GM18873 (cell line): ENCODE data around the gene MPPED1.

Source experiments
- ATAC-seq: cut with Tn5 transposase; IDR thresholded peaks from one replicate; pipeline ENCODE4 v1.9.1; 2021; ENCODE audit warnings: mild to moderate bottlenecking, moderate library complexity, moderate number of reproducible peaks; ENCODE audit not compliant: unreplicated experiment, low FRiP score

The MPPED1 gene

DNA sequence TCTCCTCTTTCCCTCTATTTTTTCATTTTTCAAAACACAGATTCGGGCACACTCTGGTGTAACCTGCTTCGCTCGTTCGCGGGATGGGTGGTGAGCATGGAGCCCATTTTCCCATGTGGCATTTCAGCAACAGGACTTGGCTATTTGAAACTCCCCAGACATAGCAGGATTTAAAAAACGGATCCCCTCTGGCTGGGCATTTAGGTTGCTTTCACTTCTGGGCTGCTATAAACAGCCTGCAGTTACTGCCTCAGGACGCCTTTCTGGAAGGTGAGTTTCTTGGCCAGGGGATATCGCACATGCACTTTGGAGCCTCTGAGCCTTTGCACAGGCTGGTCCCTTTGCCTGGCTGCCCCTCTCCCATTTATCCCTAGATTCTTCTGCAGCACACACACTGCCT, 2.8 kb upstream of the MPPED1 start:
- ATAC-seq = no peak

DNA sequence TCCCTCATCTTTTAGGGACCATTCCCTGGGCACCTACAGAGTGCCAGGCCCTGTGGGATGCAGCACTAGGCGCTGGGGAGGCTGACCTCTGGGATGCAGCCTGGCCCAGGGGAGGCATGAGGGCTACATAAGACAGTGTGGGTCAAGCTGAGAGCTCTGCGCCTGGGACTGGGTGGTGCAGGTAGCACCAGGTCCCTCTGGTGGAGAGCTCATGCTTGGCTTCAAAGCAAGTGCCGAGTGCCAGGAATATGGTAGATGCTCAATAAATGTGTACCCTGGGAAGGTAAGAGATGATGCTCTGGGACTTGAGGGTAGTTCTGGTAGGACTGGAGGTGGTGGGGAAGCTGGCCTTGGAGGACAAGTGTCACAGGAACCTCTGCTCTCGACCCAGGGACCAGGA, 2.0 kb upstream of the MPPED1 start:
- no peak for ATAC-seq

DNA sequence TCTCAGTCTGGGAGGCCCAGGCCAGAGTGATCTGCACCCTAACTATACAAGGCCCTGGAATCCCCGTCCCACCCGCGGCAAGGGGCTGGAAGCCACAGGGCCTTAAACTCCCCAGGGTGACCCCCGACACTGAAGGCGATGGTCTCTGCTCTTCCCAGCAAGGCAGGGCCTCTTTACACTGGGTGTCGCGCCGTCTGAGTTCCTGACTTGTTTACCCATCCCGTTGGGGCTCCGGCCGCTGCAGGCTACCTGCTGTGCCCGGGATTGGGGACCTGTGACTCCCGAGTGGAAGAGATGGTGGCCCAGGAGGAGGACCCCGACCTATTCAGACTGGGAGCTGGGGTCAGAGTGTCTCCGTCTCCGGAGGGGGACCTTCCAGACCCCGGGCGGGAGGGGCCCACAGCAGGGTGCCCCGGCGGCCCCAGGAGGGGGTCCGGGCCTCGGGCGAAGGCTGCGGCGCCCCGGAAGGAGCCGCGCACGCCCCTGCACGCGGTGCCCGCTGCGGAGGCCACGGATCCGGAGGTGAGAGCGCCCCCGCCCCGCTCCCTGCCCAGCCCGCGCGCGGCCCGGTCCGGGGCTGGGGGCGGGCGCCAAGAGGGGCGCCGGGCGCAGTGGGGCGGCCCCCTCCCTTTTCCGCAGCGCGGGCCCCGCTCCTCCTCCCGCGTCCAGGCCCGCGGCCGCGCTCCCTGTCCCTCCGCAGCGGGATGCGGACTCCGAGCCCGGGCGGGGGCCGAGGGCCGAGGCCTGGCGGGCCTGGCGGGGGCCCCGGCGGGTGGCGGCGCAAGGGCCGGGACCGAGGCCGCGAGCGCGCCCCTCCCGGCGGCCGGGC, 560 bp upstream of the MPPED1 start:
- ATAC-seq = no peak

DNA sequence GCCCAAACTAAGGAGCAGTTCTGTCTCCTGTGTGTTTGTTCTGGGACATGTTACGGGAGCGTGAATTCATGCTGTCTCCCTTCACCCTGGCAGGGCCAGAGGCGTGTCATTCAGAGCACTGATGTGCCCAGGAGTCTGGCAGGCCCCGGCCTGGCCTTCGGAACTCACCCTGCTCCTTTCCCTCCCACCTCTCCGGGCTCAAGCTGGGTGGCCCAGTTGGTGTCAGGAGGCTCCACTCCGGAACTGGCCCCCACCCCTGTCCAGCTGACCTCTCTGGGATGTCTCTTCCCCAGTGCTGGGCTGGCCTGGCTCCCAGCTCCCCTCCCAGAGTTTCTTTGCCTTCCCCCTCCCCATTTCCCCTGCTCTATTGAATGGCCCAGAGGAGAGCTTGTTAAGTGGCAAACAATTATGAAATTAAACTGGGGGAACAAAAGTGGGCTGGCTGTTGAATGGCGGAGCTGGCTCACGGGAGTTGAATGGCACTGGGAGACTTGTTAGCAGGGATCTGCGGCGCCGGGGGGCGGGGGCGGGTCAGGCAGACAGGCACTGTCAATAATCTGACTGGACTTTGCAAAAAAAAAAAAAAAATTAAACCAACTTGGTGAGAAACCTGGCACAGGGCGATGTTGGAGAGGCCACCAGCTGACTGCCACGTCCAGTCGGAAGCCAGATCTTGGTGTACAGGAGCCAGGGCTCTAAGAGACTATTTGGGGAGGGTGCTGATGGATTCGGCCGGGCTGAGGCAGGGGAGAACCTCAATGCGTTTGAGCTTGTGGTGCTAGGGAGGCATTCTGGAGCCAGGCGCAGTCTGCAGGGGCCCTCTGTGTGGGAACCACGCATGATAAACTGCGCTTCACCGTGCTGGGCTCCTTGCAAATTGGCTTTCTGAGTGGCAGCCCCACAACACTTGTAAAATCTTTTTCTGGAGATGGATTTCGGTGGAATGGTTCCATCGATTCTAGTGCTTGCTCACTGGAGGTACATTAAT, 1.3 kb downstream of the MPPED1 start:
- no peak for ATAC-seq

DNA sequence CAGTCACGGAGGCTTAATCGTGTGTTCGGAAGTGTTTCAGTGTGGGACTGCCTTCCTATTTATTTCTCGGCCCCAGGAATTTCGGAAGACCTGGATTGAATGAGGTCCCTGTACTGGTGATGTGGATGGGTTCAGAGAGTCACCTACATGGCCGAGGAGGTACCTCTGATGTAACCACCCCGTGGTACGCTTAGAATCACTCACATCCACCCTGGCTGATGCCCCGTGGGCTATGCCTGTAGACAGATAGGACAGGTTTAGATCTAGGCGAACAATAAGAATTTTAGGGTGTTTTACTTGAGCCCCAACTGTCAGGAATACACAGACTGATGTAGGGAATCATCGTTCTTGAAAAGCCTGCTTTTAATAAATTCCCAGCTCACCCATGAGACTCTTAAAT, 2.0 kb downstream of the MPPED1 start:
- no peak for ATAC-seq

DNA sequence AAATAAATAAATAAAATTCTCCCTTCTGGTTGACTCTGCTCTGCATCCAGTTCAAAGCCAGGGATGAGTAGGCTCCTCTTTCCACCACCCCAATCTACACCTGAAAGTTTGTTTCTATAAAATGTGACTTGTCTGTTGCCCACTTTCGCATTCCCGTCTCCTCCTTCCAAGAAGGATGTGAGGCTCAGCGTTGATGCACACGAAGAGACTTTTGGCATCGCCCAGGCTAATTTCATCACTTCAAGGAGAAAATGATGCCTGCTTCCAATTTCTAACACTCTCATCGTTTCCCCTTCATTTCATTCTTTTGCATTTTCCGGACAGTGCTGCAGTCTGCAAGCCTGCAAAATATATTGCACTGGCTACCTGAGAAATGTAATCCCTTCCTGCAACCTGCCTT, 3.9 kb downstream of the MPPED1 start:
- no peak for ATAC-seq

DNA sequence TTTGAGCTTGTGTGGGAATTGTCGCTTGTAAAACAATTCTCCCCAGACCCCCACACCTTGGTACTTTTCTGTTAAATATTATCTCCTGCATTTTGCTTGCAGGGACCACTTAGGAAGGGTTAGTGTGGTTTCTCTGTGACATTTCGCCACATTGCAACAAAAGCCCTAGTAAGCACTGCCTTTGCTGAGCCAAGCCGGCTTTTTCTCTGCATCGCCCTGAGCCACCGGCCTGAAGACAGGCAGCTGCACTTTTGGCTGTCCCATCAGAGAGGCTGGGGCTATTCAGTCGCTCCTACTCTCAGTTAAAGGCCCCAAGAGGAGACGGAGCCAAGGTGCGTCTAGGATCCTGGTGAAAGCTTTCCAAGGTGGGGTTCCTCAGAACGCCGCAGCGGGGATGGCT, 5.7 kb downstream of the MPPED1 start:
- ATAC-seq = no peak

DNA sequence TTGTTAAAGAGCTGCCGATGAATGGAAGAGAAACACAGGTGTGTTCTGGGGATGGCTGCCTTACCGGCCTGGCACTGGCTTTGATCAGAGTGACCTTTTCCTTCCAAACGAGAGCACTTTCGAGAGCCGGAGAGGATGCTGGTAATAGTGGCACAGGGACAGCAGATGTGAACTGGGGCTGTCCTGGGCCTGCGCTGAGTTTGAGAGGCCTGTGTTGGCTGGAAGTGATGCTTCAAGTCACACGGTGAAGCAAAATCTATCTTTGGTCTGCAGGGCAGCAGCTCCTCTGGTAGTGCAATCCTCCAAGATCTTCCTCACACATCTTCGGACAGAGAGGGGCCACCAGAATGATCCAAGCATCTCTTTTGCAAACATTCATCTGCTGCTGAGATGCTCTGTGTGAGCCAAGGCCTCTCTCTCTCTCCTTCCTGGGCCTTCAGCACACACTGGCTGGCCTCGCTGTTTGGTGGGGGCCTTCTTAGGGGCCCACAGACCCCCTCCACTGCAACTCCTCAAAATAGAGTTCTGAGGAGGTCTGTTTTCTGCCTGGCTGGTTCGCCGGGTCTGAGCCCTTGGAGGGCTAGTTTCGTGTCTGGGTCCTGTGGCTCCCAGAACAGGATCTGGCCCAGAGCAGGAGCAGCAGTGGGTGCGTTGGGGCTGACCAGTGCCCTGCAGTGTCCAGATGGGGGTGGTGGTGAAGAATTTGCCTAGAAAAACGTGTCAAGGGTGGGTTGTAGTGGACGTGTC, 6.4 kb downstream of the MPPED1 start:
- ATAC-seq = no peak

DNA sequence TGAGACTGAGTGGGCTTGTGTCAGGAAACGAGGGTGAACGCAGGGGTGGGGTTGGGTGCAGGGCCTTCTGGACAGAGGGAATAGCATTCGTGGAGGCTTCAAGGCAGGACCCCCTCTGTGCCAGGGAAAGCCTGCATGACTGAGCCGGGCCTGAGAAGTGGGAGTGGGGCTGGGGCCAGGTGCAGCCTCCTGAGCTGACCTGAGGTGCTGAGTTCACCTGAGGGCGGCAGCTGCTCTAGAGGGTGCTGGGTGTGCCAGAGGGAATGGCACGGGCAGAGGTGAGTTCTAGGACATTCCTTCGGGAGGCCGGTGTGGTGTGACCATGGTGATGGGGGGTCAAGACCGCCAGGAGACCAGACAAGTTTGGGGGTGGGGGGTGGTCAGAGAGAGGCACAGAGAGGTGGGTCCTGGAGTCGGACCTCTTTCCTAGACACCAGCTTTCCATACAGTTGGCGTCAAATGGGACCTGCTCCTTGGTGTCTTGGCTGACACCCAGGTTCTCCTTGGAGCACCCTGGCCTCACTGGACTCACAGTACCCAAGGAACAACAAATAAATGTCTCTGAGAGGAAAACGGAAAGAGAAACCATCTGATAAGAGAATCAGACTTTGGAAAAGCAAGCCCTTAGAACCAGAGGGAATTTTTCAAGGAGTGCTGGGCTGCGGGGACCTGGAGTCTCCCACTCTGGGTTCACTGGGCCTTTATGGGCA, 7.7 kb downstream of the MPPED1 start:
- no peak for ATAC-seq

DNA sequence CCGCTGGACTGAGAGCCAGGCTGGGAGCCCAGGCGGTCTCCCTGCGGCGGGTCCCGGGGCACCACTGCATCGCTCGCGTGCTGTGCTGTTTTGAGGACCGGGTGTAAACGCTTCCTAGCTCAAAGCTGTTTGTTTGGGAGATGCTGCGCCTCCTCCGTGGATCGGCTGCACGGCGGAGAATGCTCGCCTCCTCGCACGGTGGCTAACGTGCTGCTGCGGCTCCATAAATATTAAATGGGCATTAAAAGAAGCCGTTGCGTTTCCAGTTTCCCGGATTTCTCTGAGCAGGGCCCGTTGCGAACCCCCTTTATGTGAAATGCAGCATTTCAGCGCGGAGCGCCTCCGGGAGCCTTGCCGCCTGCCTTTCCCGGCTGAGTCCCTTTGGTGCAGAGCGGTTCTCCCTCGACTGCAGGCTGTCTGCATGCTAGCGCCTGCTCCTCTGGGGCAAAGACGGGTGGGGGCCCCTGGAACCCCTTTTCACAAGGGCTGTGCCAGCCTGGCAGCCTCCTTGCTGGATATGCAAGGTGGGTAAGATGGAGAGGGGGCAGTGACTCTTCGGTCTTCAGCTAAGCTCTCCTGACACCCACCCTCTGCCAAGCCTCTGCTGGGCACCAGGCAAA, 9.3 kb downstream of the MPPED1 start:
- no peak for ATAC-seq

DNA sequence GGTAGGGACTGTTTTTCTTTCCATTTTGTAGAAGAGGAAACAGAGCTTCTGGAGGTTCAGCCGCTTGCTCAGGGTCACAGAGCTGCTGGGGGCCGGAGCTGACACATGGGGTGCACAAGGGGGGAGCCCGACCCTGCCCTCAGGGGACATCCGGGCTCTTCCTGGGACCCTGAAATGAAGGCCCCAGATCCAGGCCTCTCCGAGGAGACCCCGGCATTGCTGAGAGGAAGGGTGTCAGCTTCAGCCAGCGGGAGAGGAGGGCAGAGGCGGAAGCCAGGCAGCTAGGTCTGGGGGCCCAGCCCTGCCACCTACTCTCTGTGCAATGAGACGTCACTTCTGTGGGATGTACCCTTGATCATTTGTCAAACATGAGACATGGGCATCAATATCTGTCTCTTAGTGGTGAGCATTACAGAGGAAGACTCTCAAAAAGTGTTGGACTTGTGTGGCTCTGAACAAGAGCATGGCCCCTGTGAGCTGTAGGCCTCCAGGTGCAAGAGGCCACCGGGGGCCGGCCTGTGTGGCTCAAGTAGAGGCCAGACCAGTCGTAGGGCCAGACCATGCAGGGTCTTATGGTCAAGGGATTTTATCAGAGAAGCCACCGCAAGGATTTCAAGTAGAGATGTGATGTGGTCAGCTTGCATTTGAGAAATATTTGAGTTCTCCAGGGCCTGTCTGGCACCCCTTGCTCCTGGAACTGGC, 10.3 kb downstream of the MPPED1 start:
- ATAC-seq = no peak

DNA sequence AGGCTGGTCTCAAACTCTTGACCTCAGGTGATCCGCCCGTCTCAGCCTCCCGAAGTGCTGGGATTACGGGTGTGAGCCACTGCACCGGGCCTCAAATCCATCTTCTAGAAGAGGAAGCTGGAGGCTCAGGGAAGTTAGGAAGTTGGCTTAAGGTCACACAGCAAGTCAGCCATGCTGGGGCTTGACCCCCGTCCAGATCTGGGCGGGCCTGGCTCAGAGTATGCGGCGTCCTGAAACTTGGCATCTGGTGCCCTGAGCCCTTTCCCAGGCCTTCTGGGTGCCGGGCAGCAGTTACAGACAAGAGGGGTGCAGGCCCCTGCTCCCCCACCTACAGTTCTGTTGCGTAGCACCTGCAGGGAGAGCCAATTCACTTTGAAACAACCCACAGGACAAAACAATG, 11.2 kb downstream of the MPPED1 start:
- ATAC-seq = no peak

DNA sequence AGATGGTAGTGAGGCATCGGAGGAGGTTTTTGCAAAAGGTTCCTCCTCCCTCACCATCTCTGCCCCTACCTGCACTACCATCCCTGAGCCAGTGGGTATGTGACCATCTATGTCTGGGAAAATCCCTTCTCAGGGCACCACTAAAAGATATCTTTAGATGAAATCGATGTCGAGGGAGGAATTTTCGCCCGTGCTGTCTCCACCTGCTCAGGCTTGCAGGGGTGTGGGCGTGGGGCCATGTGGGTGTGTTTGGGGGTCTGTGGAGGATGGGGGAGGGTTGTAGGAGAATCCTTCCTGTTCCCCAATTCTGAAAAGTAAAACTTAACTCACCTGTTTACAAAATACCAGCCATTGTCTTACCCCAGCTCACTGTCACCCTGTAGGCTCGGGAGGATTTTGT, 12.4 kb downstream of the MPPED1 start:
- ATAC-seq = no peak

DNA sequence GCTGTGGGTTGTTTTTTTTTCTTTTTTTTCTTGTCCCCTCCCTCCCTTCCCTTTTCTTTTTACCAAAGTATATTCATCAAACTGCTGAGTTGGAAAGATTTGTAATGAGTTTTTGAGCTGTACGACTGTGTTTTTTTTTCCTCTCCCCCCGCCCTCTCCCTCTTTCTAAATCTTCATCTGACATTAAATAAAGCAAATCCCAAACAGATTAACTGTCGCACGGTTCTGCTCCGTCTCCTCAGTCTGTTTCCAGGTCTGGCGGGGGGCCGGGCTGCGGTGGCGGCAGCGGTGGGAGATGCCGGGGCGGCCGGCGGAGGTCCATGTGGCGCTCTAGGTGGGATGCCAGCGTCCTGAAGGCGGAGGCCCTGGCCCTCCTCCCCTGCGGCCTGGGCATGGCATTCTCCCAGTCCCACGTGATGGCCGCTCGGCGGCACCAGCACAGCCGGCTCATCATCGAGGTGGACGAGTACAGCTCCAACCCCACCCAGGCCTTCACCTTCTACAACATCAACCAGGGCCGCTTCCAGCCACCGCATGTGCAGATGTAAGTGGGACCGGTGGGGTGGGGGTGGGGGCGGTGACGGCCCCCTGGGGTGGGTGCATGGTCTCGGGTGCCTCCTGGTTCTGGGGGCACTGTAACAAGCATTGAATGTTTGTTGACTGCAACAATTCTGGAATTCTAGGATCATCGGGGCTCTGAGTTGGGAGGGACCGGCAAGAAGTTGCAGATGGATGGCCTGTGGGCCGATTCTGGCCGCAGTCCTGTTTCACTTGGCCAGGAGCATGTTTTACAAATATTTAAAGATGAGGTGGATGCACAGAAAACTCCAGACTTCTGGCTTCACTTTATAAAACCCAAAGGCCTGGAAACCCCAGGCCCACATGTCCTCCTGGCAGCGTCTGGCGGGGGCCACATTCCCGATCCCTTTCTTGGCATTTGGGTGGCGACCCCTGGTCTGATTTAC, 13.1 kb downstream of the MPPED1 start:
- no peak for ATAC-seq

DNA sequence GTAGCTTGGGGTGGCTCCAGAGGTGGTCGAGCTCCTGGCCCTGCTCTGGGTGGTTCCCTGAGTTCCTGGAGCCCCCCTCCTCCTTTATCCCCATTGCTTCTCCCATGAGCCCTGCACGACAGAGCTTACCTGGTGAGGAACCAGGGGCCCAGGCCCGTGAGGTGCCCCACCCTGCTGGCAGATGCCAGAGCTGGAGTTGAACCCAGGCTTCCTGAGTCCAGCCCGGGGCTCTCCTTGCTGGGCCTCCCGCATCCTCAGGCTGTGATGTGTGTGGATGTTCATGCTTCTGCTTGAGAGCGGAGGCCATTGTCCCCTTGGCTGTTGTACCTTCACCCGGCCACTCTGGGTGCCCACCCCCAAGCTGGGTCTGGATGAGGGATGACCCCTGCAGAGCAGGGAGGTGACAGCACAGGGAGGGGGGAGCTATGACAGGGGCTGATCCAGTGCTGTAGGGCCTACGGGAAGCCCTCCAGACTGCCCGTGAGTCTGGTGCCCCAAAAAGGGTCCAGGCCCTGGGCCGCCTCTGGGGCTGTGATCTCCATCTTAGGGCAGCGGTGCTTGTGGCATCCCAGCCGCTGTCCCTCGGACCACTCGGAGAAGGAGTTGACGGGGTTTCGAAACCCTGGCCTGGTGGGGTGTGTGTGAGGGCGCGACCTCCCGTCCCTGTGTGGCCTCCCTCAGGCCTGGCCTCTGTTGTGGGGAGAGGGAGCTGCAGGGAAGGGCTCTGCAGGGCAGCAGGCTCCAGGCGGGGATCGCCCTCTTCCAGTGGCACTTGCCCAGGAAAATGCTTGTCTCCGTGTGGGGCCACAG, 14.4 kb downstream of the MPPED1 start:
- no peak for ATAC-seq

DNA sequence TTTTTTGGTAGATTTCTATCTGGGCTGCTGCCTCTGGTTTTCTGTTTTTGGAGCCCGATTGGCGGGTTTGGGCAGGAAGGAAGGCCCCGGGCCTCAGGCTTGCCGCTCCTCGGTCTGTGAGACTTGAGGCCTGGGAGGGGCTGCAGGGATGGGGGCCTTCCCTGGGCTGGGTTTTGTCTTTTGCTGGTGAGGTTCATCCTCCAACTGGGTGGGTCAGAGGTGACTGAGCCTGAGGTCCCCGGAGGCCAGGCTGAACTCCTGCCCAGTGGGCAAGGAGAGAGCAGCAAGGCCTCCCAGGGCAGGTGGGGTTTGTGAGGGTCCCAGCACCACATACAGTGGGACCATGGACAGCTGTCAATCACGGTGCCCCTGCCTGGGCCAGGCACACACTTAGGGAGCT, 15.0 kb downstream of the MPPED1 start:
- no peak for ATAC-seq

DNA sequence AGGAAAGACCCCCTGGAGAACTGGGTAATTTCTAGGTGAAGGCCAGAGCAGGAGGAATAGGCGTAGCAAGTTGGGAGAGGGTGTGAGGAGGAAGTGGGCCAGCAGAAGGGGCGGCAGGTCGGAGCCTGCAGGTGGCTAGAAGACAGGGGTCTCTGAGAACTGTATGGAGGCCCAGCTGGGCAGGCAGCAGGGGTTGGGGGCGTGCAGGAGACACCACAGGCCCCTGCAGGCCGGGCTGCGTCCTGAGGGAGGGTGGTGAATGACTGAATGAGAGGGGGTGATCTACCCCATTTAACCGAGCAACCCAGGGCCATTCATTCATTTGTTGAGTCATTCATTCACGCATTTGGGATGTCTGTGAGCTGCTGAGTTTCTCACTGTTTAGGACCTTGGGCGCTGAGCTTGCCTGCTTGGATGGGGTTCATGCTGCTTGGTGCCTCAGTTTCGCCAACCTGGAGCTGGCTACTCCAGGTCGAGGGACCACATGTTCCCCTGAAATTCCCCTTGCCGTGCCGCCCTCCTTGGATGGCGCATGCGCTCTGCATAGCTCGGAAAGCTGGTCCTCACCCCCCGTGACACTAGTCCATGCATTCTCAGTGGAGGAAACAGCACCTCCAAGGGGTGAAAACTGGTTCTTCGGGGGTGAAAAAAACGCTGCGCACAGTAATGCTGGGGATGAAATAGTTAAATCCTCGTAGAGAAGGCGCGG, 15.6 kb downstream of the MPPED1 start:
- ATAC-seq = no peak
